Ishikawa (cell line): ENCODE measurements around the gene PTHLH.

Source experiments
- CEBPB ChIP-seq: IDR thresholded peaks from 2 replicates; pipeline ENCODE4 v1.6.1; 2012
- CREB1 ChIP-seq: IDR thresholded peaks from 2 replicates; pipeline ENCODE4 v1.6.1; 2012; ENCODE audit warnings: low read depth
- EP300 ChIP-seq: IDR thresholded peaks from 2 replicates; pipeline ENCODE4 v1.6.1; 2012; ENCODE audit warnings: borderline replicate concordance
- NFIC ChIP-seq: IDR thresholded peaks from 2 replicates; pipeline ENCODE4 v1.6.1; 2012
- USF1 ChIP-seq: IDR thresholded peaks from 2 replicates; pipeline ENCODE4 v1.6.1; 2012
- ZBTB7A ChIP-seq: IDR thresholded peaks from 2 replicates; pipeline ENCODE4 v1.6.1; 2012; ENCODE audit warnings: low read depth

- TF ChIP-seq EP300 (no peak), ZBTB7A (no peak), CEBPB (no peak), NFIC (no peak), CREB1 (no peak), USF1 (no peak)
Measured at GRCh38 chr12:28021704-28022103, 49.2 kb upstream of the PTHLH start.
